ENCODE results near the gene CATSPER1. TPM values are rescaled to one million over a fixed set of nuclear protein-coding genes. Genes with fewer than 3 reads are reported as not detected.

Gene CATSPER1
- total RNA-seq, 1 donor from 2014 or later = not detected

- no peaks in the 10 kb centered on the region for H3K9me3 Mint-ChIP-seq (ENCODE audit: low read depth)
- no peaks in the 10 kb centered on the region for H3K27me3 Mint-ChIP-seq (ENCODE audit: low read depth)
- no peak for TF ChIP-seq CTCF (IDR thresholded peaks at IDR 0.05)
- peaks cover 63% of the 10 kb centered on the region for H3K36me3 Mint-ChIP-seq (ENCODE audit: low read depth)
- H3K4me1 Mint-ChIP-seq (ENCODE audit: low read depth) = no peaks in the 10 kb centered on the region
- H3K4me3 Mint-ChIP-seq (ENCODE audit: unreplicated experiment) = no peak overlapping the region
- peak overlapping the region; percentile 46 for H3K27ac Mint-ChIP-seq (ENCODE audit: unreplicated experiment)
- DNase-seq (ENCODE audit: low spot score) = no peak
These were observed 36.1 kb upstream of the CATSPER1 start for GRCh38 chr11:66062408-66062807.

DNA sequence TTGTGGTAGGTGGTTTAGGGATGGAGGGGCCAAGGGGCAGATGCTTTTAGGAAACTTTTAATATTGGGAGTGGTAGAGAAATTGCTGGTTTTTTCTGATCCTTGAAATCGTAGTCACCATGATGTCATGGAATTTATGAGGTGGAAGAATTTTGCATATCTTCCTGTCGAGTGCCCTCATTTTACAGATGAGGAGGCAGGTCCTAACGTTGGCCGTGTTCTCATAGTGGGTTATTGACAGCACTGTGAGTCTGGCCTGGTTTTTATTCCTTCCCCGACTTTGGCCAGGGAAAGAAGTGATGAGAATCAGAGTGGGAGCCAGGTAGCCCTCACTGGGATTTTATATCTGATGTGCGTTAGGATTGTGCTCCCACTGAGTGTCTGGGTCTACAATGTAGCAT, 35.0 kb upstream of the CATSPER1 start:
- Mint-ChIP-seq H3K4me1 (ENCODE audit: low read depth) (no peaks in the 10 kb centered on the region), H3K27ac (ENCODE audit: unreplicated experiment) (peak overlapping the region; percentile 70), H3K36me3 (ENCODE audit: low read depth) (peaks cover 59% of the 10 kb centered on the region), H3K4me3 (ENCODE audit: unreplicated experiment) (no peak overlapping the region), H3K27me3 (ENCODE audit: low read depth) (no peaks in the 10 kb centered on the region), H3K9me3 (ENCODE audit: low read depth) (no peaks in the 10 kb centered on the region)
- no peak for DNase-seq (ENCODE audit: low spot score)
- no peak for TF ChIP-seq CTCF (IDR thresholded peaks at IDR 0.05)

DNA sequence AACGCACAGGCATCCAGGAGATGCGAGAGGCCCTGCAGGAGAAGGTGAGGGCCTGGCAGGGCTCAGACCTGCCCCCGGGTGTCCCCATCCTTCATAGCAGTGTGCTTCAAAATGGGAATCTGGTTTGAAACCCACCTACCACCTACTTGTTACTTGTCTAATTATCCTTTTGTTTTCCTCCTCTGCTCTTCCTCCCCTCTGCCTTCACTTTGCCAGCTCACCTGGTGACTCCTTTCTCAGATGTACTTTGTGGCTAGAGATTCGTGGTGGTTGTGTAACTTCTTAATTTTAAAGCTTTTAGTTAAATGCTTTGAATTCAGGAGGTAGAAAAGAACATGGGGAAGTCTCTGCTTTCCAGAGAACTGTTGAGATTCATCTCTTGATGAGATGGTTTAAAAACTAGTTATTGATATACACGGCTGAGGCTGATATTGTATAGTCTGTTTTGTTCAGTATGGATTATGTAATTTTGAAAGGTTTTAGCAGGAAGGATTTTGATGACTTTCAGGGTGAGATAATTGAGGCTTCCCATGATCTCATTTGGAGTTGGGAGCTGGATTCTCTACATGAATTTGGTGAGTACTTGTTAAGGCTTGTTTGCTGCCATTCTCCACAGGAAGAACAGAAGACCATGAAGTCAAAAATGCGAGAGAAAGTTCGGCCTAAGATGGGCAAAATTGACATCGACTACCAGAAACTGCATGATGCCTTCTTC, 33.8 kb upstream of the CATSPER1 start:
- Mint-ChIP-seq H3K36me3 (ENCODE audit: low read depth) (peaks cover 57% of the 10 kb centered on the region), H3K4me1 (ENCODE audit: low read depth) (no peaks in the 10 kb centered on the region), H3K4me3 (ENCODE audit: unreplicated experiment) (no peak overlapping the region), H3K27me3 (ENCODE audit: low read depth) (no peaks in the 10 kb centered on the region), H3K9me3 (ENCODE audit: low read depth) (no peaks in the 10 kb centered on the region), H3K27ac (ENCODE audit: unreplicated experiment) (peak overlapping the region; percentile 8)
- no peak for TF ChIP-seq CTCF (IDR thresholded peaks at IDR 0.05)
- DNase-seq (ENCODE audit: low spot score) = no peak

- H3K36me3 Mint-ChIP-seq (ENCODE audit: low read depth) = peaks cover 42% of the 10 kb centered on the region
- H3K4me1 Mint-ChIP-seq (ENCODE audit: low read depth) = peaks cover 21% of the 10 kb centered on the region
- H3K27ac Mint-ChIP-seq (ENCODE audit: unreplicated experiment) = no peak overlapping the region
- DNase-seq (ENCODE audit: low spot score) = peak; percentile 47
- no peak for TF ChIP-seq CTCF (IDR thresholded peaks at IDR 0.05)
- no peak overlapping the region for H3K4me3 Mint-ChIP-seq (ENCODE audit: unreplicated experiment)
- H3K9me3 Mint-ChIP-seq (ENCODE audit: low read depth) = no peaks in the 10 kb centered on the region
- no peaks in the 10 kb centered on the region for H3K27me3 Mint-ChIP-seq (ENCODE audit: low read depth)
These were observed 30.2 kb upstream of the CATSPER1 start for GRCh38 chr11:66056501-66056900.

GRCh38 chr11:66055021-66055420, 28.7 kb upstream of the CATSPER1 start:
- TF ChIP-seq CTCF (IDR thresholded peaks at IDR 0.05) = no peak
- Mint-ChIP-seq H3K9me3 (ENCODE audit: low read depth) (no peaks in the 10 kb centered on the region), H3K27ac (ENCODE audit: unreplicated experiment) (peak overlapping the region; percentile 57), H3K36me3 (ENCODE audit: low read depth) (peaks cover 30% of the 10 kb centered on the region), H3K4me3 (ENCODE audit: unreplicated experiment) (no peak overlapping the region), H3K27me3 (ENCODE audit: low read depth) (no peaks in the 10 kb centered on the region), H3K4me1 (ENCODE audit: low read depth) (peaks cover 31% of the 10 kb centered on the region)
- DNase-seq (ENCODE audit: low spot score) = peak; percentile 50
